ENCODE data around the gene SYT13.

Gene SYT13

DNA sequence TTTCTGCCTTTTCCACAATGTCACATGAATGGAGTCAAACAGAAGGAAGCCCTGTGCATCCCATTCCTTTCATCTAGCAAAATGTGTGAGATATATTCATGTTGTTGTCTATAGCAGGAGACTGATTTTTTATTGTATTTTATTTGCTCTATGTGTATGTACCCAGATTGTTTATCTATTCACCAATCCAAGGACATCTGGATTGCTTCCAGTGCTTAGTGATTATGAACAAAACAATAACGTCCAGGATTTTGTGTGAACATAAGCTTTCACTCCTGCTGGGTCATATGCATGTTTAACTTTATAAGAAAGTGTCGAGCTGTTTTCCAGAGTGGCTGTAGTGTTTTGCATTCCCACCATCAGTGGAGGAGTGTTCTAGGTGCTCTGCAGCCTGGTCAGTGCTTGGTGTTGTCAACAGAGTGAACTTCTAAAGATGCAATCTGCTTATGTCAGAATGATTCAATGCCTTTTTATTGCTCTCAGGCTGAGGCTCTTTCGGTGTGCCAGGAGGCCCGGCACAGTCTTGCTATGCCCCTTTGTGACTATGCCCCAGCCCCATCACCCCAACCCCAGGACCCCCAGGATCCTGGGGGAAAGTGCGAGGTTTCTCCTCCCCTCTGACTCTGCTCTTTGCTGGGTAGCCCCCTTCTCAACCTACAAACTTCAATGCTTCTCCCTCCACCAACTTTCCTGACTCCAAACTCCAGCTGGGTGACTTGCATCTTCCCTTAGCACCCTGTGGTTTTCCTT lies 19.9 kb upstream of the SYT13 start:
- no peak for DNase-seq

DNA sequence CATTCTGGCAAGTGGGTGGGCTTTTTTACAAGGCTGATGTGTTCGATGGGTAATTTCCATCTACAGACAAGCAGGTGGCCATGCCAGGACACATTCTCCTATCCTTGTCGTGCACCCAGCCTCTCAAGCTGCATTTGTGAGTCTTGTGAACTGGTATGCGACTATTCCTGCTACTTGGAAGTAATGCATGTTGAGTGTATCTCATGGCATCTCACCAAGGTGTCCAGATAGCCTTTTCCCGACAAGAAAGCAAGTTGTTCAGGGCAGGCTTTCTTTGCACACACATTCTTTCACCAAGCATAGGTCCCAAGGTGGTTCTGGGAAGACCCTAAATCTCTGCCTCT lies 18.8 kb upstream of the SYT13 start:
- no peak for DNase-seq

- DNase-seq, result no peak
These were observed 18.2 kb upstream of the SYT13 start for GRCh38 chr11:45304111-45304991.

GRCh38 chr11:45303316-45303715 lies 17.2 kb upstream of the SYT13 start:
- DNase-seq, result no peak

GRCh38 chr11:45301537-45302246 lies 15.6 kb upstream of the SYT13 start:
- no peak for DNase-seq

DNA sequence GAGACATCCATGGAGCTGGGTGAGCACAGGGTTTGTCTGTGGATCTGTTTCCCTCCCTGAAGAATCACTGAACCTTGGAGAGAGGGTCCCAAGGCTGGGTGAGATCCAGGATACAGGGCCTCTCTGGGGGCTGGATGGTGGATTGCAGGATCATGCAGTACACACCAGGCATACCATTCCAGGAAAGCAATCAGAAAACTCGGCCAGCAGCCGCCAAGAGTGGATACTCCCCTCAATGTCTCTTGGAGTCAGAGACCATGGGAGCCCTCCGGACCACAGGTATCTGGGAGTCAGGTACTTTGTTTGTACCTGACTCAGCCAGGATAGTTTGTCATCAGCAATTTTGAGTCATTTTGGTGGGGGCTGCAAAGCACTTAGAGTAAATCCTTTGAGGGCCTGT lies 14.6 kb upstream of the SYT13 start:
- DNase-seq, result no peak

GRCh38 chr11:45298718-45299117 lies 12.6 kb upstream of the SYT13 start:
- DNase-seq, result no peak

GRCh38 chr11:45296075-45296474 lies 9.9 kb upstream of the SYT13 start:
- DNase-seq, result no peak

- no peak for DNase-seq
These were observed 8.4 kb upstream of the SYT13 start for GRCh38 chr11:45294499-45294898.

- peak; percentile 64 to 74 for DNase-seq
These were observed 7.5 kb upstream of the SYT13 start for GRCh38 chr11:45293566-45294192.

DNA sequence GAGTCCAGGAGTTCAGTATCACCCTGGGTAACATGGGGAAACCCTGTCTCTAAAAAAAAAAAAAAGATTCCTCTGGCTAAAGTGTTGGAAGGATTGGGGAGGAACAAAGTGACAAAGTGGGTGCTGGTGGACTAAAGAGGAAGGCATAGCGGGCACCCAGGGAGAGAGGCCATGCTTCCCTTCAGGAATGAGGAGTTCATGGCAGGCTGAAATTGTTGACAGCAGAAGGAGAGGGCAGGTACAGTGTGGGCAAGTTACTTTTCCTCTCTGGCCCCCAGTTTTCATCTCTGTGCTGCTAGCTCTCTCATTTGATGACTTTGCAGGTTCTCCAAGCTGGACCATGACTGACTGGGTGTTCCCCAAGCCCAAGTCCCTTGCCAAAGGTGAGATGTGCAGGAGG lies 4.4 kb upstream of the SYT13 start:
- DNase-seq, result no peak

DNA sequence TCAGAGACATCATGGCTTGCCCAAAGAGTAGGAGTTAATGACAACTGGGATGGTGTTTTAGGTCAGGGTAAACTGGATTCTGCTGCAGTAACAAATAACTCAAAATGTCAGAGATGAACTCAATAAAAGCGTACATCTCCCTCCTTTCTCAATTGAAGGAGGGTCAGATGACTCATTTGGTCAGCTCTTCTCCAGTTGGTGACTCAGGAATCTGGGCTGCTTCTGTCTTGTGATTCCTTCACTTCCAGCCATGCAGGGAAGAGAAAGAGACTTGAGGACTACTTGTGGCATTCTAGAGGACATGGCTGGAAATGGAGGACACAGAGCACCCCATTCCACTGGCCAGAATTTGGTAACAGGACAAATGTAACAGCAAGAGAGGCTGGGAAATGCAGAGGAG lies 3.2 kb upstream of the SYT13 start:
- DNase-seq, result no peak

GRCh38 chr11:45288339-45288738 lies 2.2 kb upstream of the SYT13 start:
- no peak for DNase-seq

DNA sequence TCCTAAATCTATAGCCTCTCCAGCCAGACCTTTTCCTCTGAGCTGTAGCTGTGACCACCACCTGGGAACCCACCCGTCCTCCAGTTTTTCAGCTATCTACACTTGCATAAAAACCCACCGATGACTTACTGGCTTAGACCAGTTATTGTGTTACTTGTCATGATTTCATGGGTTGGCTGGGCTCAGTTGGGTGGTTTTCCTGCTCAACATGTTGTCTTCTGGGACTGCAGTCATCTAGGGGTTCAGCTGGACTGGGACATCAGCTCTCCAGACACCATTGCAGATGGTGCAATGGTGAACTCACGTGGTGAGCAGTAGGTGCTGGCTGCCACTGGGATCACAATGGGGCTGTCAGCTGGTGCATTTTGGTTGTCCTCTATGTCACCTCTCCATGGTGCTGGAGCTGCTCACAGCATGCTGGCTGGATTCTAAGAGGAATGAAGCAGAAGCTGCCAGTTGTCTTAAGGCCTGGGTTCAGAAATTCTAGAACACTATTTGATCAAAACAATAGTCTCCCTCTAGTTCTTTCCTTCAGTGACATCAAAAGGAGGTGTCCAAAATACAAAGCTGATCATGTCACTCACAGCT lies 1.3 kb upstream of the SYT13 start:
- DNase-seq, result no peak

DNA sequence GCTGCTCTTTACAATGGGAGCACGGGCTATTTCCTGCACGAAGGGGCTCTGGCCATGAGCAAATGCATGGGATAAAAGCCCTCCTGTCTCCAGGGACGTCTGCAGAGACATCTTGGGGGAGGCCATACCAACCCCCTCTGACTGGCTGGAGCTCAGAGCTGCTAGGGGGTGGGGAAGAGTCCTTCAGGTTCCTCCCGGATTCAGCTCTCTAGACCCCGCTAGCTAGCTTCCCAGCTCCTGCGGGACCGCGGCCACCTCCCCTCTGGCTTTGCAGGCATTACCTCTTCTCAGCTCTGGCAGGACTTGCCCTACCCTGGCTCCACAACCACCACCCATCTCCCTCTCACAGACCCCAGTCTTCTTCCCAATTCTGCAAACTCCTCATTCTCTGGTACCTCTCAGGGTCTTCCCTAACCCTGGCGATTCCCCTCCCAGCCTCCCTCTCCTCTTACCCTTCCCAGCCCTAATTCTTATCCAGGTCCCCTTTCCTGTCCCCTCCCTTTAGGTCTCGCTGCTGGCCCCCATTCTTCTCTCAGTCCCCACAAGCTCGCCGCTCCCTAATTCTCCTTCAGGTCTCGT lies 802 bp downstream of the SYT13 start:
- no peak for DNase-seq

GRCh38 chr11:45282081-45282480 lies 4.1 kb downstream of the SYT13 start:
- DNase-seq, result no peak

- no peak for DNase-seq
These were observed 5.7 kb downstream of the SYT13 start for GRCh38 chr11:45280449-45280848.

DNA sequence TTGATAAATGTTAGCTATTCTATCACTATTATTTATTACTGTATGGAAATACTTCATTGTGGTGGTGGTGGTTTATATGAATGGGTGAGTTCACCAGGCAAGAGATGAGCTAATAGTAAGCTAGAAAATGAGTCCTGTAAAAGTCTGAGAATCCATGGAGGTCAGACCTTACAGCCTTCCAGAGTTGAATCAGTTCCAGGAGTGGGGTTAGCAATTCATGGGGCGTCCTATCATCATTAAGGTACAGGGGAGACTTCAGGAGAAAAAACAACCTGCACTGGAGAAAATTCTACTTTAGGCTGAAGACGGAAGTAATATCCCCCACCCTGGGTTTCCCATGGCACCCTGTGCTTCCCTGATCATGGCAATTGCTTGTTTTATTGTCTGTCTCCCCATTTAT lies 6.5 kb downstream of the SYT13 start:
- DNase-seq, result no peak

GRCh38 chr11:45278714-45279113 lies 7.4 kb downstream of the SYT13 start:
- DNase-seq, result no peak

DNA sequence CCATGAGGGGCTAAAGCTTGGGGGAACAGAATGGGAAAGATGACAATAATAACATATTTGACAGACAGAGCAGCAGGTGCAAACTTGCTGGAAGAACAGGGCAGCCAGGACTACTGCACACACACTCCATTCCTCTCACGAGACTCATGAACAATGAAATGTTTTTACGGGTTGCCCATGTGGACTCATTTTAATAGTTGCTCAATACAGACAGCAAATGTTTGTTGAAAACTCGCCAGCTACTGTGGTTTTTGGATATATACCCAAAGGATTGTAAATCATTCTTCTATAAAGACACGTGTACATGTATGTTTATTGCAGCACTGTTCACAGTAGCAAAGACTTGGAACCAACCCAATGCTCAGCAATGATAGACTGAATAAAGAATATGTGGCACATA lies 10.3 kb downstream of the SYT13 start:
- DNase-seq, result no peak

GRCh38 chr11:45274206-45274605 lies 11.9 kb downstream of the SYT13 start:
- DNase-seq, result no peak

DNA sequence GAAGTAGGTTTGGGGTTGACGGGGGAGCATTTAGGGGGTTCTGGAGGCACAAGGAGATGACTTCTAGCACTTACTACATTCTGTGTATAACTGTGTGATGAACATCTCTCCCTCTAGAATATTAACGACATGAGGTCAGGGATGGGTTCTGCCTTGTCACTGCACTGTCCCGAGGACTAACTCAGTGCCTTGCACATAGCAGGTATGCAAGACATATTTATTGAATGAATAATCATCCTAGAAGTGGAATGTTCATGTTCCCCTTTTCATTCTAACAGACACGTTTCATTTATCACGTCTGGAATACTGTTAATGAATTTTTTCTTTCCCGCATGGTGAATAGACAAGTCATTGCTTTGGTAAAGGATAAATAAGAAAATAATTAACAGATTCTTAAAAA lies 12.6 kb downstream of the SYT13 start:
- no peak for DNase-seq

- DNase-seq, result no peak
These were observed 13.4 kb downstream of the SYT13 start for GRCh38 chr11:45272701-45273100.
